Erythroblast (primary cell): ENCODE measurements around the gene ESYT2.

ENCODE experiments used
- DNase-seq, 2 experiments: peaks; one replicate each; lab custom pipeline; 2025; lab: John Stamatoyannopoulos, UW
- GATA1 ChIP-seq: IDR thresholded peaks from 2 replicates; pipeline ENCODE4 v1.6.1; 2011; ENCODE audit warnings: low read depth, mild to moderate bottlenecking, control low read depth, low read length, moderate library complexity
- POLR2A ChIP-seq: IDR thresholded peaks from 2 replicates; pipeline ENCODE4 v1.6.1; 2011; ENCODE audit warnings: mild to moderate bottlenecking, low read length

The ESYT2 gene

GRCh38 chr7:158746957-158747356, 82.4 kb downstream of the ESYT2 start:
- no peak for DNase-seq
- TF ChIP-seq POLR2A (no peak), GATA1 (no peak)

- no peak for DNase-seq
- TF ChIP-seq GATA1 (no peak), POLR2A (no peak)
Measured at GRCh38 chr7:158745057-158745715, 84.1 kb downstream of the ESYT2 start.

- DNase-seq = no peak
- TF ChIP-seq POLR2A (no peak), GATA1 (no peak)
Measured at GRCh38 chr7:158744070-158744469, 85.2 kb downstream of the ESYT2 start.

- DNase-seq = no peak
- TF ChIP-seq GATA1 (no peak), POLR2A (no peak)
Measured at GRCh38 chr7:158743219-158743618, 86.1 kb downstream of the ESYT2 start.

GRCh38 chr7:158742065-158742821, 87.1 kb downstream of the ESYT2 start:
- no peak for TF ChIP-seq GATA1
- no peak for TF ChIP-seq POLR2A
- no peak for DNase-seq

GRCh38 chr7:158741294-158741666, 88.0 kb downstream of the ESYT2 start:
- no peak for DNase-seq
- TF ChIP-seq GATA1 (no peak), POLR2A (no peak)

- no peak for DNase-seq
- TF ChIP-seq GATA1 = no peak
- TF ChIP-seq POLR2A = no peak
Measured at GRCh38 chr7:158740657-158741293, 88.5 kb downstream of the ESYT2 start.

GRCh38 chr7:158740013-158740656, 89.2 kb downstream of the ESYT2 start:
- no peak for DNase-seq
- TF ChIP-seq POLR2A (no peak), GATA1 (no peak)

- no peak for DNase-seq
- TF ChIP-seq GATA1 (no peak), POLR2A (no peak)
Measured at GRCh38 chr7:158738841-158739240, 90.5 kb downstream of the ESYT2 start.

GRCh38 chr7:158737064-158737695, 92.1 kb downstream of the ESYT2 start:
- TF ChIP-seq GATA1 (no peak), POLR2A (no peak)
- DNase-seq = no peak

- no peak for TF ChIP-seq GATA1
- TF ChIP-seq POLR2A = no peak
- no peak for DNase-seq
Measured at GRCh38 chr7:158735935-158736334, 93.4 kb downstream of the ESYT2 start.

- no peak for DNase-seq
- TF ChIP-seq GATA1 (no peak), POLR2A (no peak)
Measured at GRCh38 chr7:158734861-158735260, 94.4 kb downstream of the ESYT2 start.

GRCh38 chr7:158733775-158734494, 95.4 kb downstream of the ESYT2 start:
- TF ChIP-seq POLR2A (no peak), GATA1 (no peak)
- DNase-seq = no peak
